ENCODE results near the gene PDIA2.

Gene PDIA2

DNA sequence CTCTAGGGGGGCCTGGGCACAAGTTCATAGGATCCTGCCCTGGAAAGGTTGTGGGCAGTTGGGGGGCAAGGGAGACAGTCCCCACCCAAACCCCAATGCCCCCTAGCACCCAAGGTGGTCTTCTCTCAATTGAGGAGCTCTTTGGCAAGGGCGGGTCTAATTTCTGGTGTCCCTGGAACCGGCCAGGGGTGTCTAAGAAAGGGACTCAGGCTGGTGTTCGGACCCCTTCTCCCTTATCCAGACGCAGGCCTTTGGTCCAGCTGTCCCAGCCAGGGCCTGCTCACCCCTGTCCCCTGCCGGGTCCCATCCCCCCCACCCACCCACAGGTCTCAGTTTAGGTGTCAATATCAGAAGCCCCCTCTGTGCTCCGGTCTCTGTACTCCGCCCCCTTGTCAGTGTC lies 3.4 kb upstream of the PDIA2 start:
- no peak for DNase-seq (ENCODE audit: extremely low read depth in 1 of 2, low read depth in 1 of 2)

DNA sequence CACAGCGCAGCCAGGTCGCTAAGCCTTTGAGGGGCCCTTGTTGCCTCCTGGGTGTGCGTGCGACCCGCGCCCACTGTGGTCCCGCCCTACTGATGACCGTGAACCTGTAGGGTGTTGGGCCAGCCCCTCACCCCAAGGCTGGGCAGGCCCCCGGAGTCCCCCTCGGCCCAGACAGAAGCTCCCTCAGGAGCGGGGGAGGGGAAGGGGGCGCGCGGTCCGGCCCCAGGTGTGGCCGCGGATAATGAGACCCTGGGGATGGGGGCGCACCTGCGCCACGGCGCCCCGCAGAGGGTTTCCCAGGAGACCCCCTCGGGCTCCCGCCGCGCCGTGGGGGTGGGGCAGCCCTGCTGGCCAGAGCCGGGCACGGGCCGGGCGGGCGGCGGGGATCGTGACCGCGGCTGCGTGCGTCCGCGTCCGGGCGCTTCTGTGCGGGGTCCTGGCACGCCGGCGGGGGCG lies 2.9 kb upstream of the PDIA2 start:
- no peak for DNase-seq (ENCODE audit: extremely low read depth in 1 of 2, low read depth in 1 of 2)

DNA sequence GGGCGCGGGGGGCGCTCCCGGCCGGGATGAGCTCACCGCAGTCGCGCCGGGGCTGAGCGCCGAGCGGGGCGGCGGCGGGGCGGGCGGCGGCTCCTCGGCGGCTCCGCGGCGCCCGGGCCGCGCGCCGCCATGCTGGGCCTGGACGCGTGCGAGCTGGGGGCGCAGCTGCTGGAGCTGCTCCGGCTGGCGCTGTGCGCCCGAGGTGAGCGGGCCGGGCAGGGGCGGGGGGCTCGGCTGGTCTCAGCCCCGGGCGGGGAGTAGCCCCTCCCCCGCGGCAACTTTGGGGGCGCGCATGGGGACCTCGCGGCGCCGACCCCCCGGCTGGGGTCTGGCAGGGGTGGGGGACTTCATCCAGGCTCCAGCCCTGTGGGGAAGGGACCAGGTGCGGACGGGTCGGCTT lies 2.4 kb upstream of the PDIA2 start, which contains the start of gene ARHGDIG:
Gene ARHGDIG, plus strand, starts transcription at position 40 of the 400 bp plus-strand sequence. Its CDS starts 90 bp downstream, at position 130.
- DNase-seq (ENCODE audit: extremely low read depth in 1 of 2, low read depth in 1 of 2) = no peak

DNA sequence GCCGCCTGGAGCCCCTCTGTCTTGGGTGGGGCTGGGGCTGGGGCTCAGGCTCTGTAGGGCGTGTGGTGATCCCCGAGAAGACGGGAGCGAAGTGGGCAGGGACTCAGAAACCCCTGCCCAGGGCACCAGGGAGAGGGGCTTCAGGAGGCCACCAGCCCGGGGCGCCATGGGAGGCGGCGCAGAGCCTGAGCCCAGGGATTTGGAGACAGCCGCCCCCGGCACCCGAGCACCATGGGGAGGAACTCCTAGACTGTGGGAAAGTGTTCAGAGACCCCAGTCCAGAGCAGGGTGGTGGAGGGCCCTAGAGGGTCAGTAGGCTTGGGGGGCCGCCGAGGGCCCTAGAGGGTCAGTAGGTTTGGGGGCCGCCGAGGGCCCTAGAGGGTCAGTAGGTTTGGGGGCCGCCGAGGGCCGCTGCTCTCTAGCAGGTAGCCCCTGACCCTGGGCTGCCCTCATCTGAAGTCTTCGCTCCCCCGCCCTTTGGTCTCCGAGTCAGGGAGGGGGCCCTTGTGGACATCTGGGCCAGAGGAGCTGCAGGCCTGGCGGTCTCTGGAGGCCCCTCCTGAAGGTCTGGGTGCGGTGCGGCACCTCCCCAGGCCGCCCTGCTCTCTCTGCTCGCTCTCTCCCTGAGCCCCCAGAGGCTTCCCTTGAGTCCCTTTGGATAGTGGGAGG lies 1.8 kb upstream of the PDIA2 start:
- DNase-seq (ENCODE audit: extremely low read depth in 1 of 2, low read depth in 1 of 2) = no peak

DNA sequence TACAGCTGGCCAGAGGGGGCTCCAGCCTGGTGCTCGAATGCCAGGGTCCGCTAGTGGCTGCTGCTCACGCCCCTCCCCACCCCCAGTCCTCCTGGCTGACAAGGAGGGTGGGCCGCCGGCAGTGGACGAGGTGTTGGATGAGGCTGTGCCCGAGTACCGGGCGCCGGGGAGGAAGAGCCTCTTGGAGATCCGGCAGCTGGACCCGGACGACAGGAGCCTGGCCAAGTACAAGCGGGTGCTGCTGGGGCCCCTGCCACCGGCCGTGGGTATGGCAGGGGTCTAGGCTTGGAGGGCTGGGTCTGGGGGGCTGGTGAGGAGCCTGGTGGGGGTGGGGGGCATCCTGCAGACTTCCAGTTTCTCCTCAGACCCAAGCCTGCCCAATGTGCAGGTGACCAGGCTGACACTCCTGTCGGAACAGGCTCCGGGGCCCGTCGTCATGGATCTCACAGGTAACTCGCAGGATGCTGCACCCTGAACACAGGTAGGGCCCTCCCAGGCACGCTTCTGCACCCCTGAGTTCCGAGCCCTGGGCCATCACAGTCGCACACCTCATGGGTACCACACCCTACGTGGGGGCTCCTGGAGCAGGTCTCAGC lies 1.2 kb upstream of the PDIA2 start:
- no peak for DNase-seq (ENCODE audit: extremely low read depth in 1 of 2, low read depth in 1 of 2)

DNA sequence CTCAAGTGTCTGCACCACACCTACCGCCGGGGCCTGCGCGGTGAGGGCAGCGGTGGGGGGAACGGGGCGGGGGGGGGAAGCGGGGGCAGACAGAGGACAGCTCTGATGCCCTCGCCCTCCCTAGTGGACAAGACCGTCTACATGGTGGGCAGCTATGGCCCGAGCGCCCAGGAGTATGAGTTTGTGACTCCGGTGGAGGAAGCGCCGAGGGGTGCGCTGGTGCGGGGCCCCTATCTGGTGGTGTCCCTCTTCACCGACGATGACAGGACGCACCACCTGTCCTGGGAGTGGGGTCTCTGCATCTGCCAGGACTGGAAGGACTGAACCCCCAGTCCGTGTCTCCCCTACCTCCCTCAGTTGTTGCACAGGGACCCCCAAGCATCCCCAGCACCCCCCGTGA lies 473 bp upstream of the PDIA2 start:
- DNase-seq (ENCODE audit: extremely low read depth in 1 of 2, low read depth in 1 of 2) = no peak

DNA sequence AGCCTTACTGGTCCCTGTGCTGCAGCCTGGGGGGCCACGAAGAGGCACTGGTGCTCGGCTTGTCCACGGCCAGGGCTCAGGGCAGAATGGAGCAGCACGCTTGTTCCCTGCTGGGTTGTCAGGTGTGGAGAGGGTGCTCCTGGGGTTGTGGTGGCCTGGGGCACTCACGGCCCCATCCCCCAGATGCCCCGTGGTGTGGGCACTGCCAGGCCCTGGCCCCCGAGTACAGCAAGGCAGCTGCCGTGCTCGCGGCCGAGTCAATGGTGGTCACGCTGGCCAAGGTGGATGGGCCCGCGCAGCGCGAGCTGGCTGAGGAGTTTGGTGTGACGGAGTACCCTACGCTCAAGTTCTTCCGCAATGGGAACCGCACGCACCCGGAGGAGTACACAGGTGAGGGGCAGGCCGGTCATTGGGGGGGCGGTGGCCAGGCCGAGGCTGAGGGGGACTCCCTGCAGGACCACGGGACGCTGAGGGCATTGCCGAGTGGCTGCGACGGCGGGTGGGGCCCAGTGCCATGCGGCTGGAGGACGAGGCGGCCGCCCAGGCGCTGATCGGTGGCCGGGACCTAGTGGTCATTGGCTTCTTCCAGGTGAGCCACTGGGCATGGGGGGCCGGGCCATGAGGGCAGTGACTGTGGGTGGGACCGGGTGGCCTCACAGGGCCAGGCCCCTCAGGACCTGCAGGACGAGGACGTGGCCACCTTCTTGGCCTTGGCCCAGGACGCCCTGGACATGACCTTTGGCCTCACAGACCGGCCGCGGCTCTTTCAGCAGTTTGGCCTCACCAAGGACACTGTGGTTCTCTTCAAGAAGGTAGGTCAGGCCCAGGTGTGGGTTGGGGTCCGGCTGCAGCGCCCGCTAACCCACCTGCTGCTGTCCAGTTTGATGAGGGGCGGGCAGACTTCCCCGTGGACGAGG lies 1.5 kb downstream of the PDIA2 start:
- no peak for DNase-seq (ENCODE audit: extremely low read depth in 1 of 2, low read depth in 1 of 2)

DNA sequence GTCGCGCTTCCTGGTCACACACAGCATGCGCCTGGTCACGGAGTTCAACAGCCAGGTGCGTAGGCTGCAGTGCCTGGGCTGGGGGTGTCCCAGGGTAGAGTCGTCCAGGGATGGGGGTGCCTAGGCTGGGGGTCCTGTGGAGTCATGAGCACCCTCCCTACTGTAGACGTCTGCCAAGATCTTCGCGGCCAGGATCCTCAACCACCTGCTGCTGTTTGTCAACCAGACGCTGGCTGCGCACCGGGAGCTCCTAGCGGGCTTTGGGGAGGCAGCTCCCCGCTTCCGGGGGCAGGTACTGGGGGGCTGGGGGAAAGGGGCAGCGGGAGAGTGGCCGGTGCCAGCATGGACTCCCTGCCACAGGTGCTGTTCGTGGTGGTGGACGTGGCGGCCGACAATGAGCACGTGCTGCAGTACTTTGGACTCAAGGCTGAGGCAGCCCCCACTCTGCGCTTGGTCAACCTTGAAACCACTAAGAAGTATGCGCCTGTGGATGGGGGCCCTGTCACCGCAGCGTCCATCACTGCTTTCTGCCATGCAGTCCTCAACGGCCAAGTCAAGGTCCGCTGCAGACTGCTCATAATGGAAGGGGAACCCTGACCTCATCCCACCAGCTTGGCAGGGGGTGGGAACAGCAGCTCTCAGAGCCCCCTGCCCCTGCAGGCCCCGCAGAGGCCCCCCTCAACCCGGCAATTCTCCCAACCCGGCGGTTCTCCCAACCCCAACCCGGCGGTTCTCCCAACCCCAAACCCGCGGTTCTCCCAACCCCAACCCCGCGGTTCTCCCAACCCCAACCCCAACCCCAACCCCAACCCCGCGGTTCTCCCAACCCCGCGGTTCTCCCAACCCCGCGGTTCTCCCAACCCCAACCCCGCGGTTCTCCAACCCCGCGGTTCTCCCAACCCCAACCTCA lies 2.4 kb downstream of the PDIA2 start:
- no peak for DNase-seq (ENCODE audit: extremely low read depth in 1 of 2, low read depth in 1 of 2)

DNA sequence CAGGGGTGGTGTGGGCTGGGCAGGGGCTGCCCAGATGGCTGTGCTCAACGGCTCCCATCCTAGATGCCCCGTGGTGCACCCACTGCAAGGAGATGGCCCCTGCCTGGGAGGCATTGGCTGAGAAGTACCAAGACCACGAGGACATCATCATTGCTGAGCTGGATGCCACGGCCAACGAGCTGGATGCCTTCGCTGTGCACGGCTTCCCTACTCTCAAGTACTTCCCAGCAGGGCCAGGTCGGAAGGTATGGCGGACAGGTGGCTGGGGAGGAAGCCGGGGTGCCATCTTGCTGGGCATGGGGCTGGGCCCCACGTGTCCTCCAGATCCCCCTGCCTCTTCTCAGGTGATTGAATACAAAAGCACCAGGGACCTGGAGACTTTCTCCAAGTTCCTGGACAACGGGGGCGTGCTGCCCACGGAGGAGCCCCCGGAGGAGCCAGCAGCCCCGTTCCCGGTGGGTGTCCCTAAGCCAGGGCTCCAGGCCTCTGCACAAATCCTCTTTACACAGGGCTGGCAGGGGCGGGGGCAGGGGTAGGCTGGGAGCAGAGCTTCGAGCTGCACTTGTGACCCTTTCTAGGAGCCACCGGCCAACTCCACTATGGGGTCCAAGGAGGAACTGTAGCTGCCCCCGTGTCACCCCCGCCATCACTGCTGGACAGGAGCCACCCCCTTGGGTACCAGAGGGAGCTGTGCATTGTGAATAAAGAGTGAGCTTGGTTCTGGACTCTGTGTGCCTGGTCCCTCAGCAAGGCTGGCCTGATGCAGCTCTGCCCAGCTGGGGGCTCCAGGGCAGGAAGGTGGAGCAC lies 3.7 kb downstream of the PDIA2 start:
- DNase-seq (ENCODE audit: extremely low read depth in 1 of 2, low read depth in 1 of 2) = no peak

DNA sequence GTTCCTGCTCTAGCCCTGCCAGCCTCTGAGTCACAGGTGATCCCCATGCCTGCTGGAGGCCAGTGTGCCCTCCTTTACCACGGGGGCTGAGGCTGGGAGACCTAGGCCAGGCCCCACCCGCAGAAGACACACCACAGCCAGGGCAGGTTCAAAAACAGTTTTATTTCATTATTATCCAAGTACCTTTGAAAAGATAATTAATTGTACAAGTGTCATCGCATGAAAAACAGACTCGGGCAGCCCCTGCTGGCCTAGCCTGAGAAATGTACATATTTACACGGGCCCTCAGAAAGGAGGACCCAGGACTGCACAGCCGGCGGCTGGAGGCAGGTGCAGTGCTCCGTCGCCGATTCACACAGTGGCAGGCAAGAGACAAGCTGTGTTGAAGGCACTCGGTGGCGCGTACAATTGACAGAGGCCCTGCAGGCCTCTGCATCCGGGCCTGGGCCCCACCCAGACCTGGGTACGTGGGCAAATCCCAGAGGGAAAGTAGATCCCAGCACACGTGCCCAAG lies 4.4 kb downstream of the PDIA2 start:
- no peak for DNase-seq (ENCODE audit: extremely low read depth in 1 of 2, low read depth in 1 of 2)

DNA sequence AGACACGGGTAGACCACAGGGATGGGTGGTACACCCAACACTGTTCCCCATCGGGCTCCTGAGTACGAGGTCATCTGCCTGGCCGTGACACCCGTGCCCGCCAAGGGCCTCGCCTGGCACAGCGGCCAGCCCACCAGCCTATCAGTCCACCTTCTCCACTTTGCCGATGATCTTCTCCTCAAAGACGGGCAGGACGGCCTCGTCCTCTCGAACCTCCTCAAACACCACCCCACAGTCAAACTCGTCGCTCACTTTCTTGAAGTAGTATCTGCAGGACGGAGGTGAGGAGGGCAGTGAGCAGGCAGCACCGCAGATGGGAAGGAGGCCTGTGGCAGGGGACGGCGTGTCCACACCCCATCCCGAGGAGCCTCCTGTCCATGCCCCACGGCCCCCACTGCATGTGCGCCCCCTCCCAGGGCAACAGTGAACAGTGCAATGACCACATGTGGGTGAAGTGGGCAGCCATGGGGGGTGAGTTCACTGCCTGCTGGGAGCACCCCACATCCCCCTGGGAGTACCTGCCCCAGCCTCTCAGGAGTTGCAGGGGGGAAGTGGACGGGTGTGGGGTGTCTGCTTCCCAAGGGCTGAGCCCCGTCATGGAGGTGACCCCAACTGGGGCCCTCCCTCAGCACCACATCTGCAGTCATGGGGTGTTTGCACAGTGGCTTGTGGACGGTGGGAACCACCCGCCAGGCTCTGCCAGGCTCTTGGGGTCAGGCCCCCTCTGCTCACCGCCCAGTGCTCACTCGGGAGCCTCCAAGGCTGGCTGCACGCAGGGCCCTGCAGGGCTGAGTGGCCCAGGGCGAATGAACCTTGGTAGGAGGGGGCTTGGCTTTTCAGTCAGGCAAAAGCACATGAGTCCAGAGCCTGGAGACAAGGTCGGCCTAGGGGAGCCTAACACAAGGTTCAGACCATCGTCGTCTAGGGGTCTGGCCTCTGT lies 5.3 kb downstream of the PDIA2 start:
- DNase-seq (ENCODE audit: extremely low read depth in 1 of 2, low read depth in 1 of 2) = no peak

DNA sequence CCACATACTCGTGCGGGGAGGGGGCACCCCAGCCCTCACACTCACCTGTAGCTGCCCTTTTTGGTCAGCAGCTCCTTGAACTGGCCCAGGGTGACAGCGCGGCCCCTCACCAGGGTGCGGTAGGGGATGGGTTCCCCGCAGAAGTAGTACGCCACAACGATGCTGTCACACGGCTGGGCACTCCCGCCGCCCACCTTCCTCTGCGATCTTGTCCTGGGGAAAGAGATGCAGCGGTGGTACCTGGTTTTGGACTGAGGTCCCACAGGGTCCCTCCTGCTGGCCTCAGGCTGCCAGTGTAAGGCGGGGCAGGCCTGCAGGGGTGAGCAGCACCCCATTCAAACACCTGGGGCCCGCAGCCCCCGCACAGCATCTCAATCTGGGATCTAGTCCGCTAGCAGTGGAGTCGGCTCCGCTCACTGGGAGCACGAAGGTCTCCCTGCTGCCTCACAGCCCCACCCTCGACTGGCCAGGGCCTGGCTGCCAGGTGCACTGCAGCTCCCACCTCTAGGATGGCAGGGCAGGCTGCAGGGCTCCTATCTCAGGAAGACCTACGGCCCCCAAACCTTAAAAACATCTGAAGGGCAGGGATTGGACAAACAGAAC lies 6.5 kb downstream of the PDIA2 start:
- no peak for DNase-seq (ENCODE audit: extremely low read depth in 1 of 2, low read depth in 1 of 2)

DNA sequence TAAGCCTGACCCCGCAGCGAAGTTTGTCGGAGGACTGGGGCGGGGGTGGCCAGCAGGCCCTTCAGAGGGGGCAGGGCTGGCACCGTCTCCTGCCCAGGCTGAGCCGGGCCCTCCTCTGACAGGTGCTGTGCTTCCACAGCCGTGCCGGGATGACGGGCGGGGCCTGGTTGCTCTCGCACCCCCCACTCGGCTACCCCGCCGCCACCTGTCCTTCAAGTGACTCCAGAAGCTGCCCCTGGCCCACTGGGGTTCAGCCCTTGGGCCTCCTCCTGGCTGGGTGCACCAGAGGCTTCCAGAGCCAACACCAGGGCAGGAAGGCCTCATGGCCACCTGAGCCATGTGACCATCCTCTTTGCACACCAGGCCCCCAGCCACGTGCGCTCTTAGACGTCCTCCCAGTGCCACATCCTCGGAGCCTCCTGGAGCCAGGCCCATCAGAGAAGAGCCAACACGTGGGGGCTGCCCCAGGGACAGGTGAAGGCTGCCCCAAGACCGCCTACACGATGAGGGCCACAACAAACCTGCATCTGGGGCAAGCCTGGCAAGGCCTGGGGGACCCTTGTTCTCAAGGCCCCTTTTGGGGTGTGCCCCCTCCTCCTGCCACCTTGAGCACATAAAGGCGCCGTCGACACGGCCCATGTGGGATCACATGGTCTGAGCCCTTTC lies 7.2 kb downstream of the PDIA2 start:
- DNase-seq (ENCODE audit: extremely low read depth in 1 of 2, low read depth in 1 of 2) = no peak

DNA sequence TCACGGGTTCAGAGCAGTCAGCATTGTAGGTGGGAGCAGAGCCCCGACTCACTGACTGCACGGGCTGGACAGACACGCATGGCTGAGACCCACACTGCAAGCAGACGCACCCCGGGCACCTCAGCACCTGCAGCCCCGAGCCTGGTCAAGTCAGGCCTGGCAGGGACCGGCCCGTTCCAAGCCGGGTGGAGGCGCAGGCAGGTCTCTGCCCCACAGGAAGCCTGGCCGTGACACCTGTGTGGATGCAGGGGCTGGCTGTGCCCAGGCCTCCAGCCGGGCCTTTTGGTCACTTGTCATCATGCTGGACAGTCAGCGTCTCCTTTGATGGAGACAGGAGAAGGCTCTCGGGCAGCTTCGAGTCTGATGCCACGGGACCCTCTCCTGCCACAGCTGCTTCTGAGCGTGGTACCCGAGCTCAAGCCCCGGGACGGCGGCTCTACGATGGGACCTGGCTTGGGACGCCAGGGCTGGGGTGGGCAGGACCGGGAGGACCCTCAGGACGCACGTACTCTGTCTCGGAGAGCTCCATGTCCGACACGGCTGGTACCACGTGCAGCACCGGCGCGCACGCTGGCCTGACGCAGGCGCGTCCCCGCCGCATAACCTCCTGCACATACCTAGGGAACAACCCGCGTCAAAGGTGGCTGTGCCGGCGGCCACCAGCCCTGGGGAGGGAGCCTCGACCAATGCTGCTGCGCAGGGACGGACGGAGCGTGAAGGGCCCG lies 7.9 kb downstream of the PDIA2 start:
- DNase-seq (ENCODE audit: extremely low read depth in 1 of 2, low read depth in 1 of 2) = no peak

DNA sequence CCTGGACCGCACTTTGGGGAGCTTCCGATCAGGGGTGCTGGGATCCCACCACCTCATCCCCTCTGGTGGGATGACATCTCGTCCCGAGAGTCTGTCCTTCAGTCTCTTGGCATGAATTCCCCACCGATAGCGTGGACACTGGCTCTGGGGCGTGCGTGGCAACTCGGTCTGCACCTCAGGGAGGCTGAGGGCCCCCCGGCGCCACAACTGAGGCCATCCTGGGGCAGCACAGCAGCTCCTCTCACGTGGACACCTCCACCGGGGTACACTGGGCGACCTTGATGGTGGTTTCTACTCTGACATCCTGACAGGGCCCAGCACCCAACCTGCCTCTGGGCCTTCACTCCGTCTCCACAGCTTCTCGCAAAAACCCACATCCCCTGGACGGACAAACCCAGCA lies 8.6 kb downstream of the PDIA2 start:
- no peak for DNase-seq (ENCODE audit: extremely low read depth in 1 of 2, low read depth in 1 of 2)

DNA sequence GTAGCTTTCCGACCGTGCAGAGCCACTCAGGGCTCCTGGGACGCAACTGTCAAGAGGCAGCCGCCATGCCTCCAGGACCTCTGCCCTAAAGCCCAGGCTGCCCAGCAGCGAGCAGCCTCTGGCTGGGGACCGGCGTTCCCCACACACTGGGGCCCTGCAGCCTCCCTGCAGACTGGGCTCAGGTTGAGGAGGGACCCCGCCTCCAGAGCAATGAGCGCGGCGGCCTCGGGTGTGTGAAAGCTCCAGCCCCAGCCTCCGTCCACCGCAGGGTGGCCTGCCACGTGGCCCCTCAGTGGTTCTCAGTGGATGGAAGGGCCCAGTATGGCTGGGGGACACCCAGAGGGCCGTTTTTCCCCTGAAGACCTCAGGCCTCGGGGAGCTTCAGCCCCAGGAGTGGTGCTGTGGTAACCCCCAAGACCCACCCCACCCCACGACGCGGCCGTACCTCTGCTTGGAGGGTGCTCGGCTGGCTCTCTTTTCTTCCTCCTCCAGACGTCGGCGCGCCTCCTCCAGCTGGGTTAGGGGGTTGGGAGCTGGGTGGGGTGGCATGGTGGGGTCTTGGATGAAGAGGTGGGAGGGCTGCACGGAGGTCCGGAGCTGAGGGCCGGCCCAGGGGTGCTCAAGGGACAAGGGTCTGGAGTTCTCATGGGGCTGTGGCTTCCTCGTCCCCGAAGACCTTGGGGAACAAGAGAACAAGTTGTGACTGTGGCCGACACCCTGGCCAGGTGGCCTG lies 10.2 kb downstream of the PDIA2 start:
- DNase-seq (ENCODE audit: extremely low read depth in 1 of 2, low read depth in 1 of 2) = no peak
